Measurements from ENCODE around the gene RBM20. TPM values are rescaled to one million over a fixed set of nuclear protein-coding genes. Genes with fewer than 3 reads are reported as not detected.

RBM20 gene
- total and polyA plus RNA-seq, 2 of the 13 experiments (the other 11 are each of a cell fraction or from before 2014, with no cell fraction given) = 0.02 to 0.22 TPM

DNA sequence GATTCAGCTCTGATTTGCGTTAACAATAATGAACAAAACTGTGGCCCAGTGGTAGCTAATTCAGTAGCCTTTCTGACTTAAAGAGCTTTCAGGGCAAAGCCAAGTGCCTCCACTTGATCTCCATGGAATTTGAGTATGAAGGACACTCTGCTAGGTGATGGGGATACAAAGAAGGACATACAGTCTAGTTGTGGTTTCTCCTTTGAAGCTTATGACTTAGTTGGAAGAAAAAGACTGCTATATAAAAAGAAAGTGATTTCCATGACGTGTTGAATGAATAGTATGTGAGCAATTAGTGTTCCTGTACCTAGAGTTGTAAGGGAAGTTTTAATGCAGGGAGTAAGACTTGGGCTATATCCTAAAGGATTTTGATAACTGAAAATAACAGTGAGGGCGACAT is 235.9 kb downstream of the RBM20 start:
- TF ChIP-seq ARNT (IDR thresholded peaks at IDR 0.05) (no peak), ZBTB7B (CRISPR knock-in tag; IDR thresholded peaks at IDR 0.05) (no peak), NFYB (CRISPR knock-in tag; IDR thresholded peaks at IDR 0.05) (no peak), NFKB2 (CRISPR knock-in tag; IDR thresholded peaks at IDR 0.05; ENCODE audit: borderline replicate concordance) (no peak), EZH2 (conservative IDR thresholded peaks at IDR 0.05; ENCODE audit: low read depth, low read length) (no peak)
- TF ChIP-seq, protein P1, sequence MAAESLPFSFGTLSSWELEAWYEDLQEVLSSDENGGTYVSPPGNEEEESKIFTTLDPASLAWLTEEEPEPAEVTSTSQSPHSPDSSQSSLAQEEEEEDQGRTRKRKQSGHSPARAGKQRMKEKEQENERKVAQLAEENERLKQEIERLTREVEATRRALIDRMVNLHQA (CRISPR knock-in tag; IDR thresholded peaks at IDR 0.05) = no peak
- TF ChIP-seq, protein P2, sequence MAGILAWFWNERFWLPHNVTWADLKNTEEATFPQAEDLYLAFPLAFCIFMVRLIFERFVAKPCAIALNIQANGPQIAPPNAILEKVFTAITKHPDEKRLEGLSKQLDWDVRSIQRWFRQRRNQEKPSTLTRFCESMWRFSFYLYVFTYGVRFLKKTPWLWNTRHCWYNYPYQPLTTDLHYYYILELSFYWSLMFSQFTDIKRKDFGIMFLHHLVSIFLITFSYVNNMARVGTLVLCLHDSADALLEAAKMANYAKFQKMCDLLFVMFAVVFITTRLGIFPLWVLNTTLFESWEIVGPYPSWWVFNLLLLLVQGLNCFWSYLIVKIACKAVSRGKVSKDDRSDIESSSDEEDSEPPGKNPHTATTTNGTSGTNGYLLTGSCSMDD (CRISPR knock-in tag; IDR thresholded peaks at IDR 0.05) = no peak
- TF ChIP-seq, protein P3, sequence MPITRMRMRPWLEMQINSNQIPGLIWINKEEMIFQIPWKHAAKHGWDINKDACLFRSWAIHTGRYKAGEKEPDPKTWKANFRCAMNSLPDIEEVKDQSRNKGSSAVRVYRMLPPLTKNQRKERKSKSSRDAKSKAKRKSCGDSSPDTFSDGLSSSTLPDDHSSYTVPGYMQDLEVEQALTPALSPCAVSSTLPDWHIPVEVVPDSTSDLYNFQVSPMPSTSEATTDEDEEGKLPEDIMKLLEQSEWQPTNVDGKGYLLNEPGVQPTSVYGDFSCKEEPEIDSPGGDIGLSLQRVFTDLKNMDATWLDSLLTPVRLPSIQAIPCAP (CRISPR knock-in tag; IDR thresholded peaks at IDR 0.05; ENCODE audit: low read depth) = no peak
- H3K27me3 ChIP-seq (ENCODE audit: control insufficient read depth in 1 of 2, insufficient read depth in 2 of 2, low read length in 2 of 2) = no peaks in the 10 kb centered on the region
- in situ Hi-C loops (cut with HindIII; ENCODE audit: extremely low pct_ligation_motif_present, low pct_unique_long_range_greater_than_20kb) (loop anchor here (25.0 kb wide), 1 partner anchor 268 kb away; no protein-coding TSS in a partner anchor), intact Hi-C loops (cut with micrococcal nuclease; ENCODE audit: unreplicated experiment) (no loop called here)
- DNase-seq (ENCODE audit: low spot score) (no peak), ATAC-seq (no peak), FAIRE-seq (no peak)
- no peak overlapping the region for H3K9ac ChIP-seq (ENCODE audit: insufficient read depth, low read depth, low read length)
- H3K27ac ChIP-seq (ENCODE audit: extremely low read length, insufficient read depth, low read length) = no peak overlapping the region
- H3K4me2 ChIP-seq (ENCODE audit: low read depth, low read length) = no peak overlapping the region
- no peaks in the 10 kb centered on the region for H4K20me1 ChIP-seq (ENCODE audit: insufficient read depth, low read length)
- ChIA-PET POLR2A (no interaction called here), CTCF (ENCODE audit: low intra/inter-chr PET ratio, low total read pairs) (no interaction called here)
- WGBS (ENCODE audit: low lambda C conversion rate) = 92% methylated on average over 3 of the region's 3 CpGs
- no TSS peak for BruUV-seq (replicated peaks)
- H3K9me3 ChIP-seq (ENCODE audit: low read length) = no peaks in the 10 kb centered on the region
- no peak overlapping the region for H2AFZ ChIP-seq (ENCODE audit: low read length)
- peaks cover 17% of the 10 kb centered on the region for H3K4me1 ChIP-seq (ENCODE audit: insufficient read depth, low read length)
- no peak overlapping the region for H3K4me3 ChIP-seq (replicated peaks in 1 of 3; ENCODE audit: insufficient read depth in 1 of 3, low read depth in 2 of 3, low read length in 3 of 3)
- H3K36me3 ChIP-seq (replicated peaks in 1 of 2; ENCODE audit: control insufficient read depth in 1 of 2, insufficient read depth in 2 of 2, low read length in 2 of 2) = peaks cover 2 to 52% of the 10 kb centered on the region in 2 experiments
- peaks cover 5% of the 10 kb centered on the region for H3K79me2 ChIP-seq (ENCODE audit: insufficient read depth, low read length)
